ENCODE measurements around the gene PPP2R5C.
A peak's percentile ranks its signal among the peaks of the same experiment; 100 is the strongest.

The PPP2R5C gene

GRCh38 chr14:101821528-101821927 is 60.0 kb downstream of the PPP2R5C start:
- Mint-ChIP-seq H3K4me1 (peaks cover 40% of the 10 kb centered on the region), H3K4me3 (no peak overlapping the region), H3K9me3 (peaks cover 21% of the 10 kb centered on the region), H3K27ac (no peak overlapping the region), H3K27me3 (ENCODE audit: low read depth, poor library complexity) (no peaks in the 10 kb centered on the region), H3K36me3 (ENCODE audit: low read depth) (peaks cover 52% of the 10 kb centered on the region)
- no peak for DNase-seq
- TF ChIP-seq, protein P1, sequence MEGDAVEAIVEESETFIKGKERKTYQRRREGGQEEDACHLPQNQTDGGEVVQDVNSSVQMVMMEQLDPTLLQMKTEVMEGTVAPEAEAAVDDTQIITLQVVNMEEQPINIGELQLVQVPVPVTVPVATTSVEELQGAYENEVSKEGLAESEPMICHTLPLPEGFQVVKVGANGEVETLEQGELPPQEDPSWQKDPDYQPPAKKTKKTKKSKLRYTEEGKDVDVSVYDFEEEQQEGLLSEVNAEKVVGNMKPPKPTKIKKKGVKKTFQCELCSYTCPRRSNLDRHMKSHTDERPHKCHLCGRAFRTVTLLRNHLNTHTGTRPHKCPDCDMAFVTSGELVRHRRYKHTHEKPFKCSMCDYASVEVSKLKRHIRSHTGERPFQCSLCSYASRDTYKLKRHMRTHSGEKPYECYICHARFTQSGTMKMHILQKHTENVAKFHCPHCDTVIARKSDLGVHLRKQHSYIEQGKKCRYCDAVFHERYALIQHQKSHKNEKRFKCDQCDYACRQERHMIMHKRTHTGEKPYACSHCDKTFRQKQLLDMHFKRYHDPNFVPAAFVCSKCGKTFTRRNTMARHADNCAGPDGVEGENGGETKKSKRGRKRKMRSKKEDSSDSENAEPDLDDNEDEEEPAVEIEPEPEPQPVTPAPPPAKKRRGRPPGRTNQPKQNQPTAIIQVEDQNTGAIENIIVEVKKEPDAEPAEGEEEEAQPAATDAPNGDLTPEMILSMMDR (IDR thresholded peaks at IDR 0.05), result no peak

- peaks cover 51% of the 10 kb centered on the region for H3K4me1 Mint-ChIP-seq
- TF ChIP-seq, protein P1 (IDR thresholded peaks at IDR 0.05), result no peak
- H3K36me3 Mint-ChIP-seq (ENCODE audit: low read depth), result peaks cover 55% of the 10 kb centered on the region
- peak overlapping the region; percentile 44 for H3K27ac Mint-ChIP-seq
- H3K4me3 Mint-ChIP-seq, result peak overlapping the region; percentile 31
- peaks cover 22% of the 10 kb centered on the region for H3K9me3 Mint-ChIP-seq
- DNase-seq, result no peak
- no peaks in the 10 kb centered on the region for H3K27me3 Mint-ChIP-seq (ENCODE audit: low read depth, poor library complexity)
Measured at GRCh38 chr14:101823066-101823465, 61.6 kb downstream of the PPP2R5C start.

GRCh38 chr14:101823511-101824120 is 62.1 kb downstream of the PPP2R5C start:
- H3K27ac Mint-ChIP-seq, result peak overlapping the region; percentile 11
- peaks cover 56% of the 10 kb centered on the region for H3K4me1 Mint-ChIP-seq
- TF ChIP-seq, protein P1 (IDR thresholded peaks at IDR 0.05), result no peak
- H3K9me3 Mint-ChIP-seq, result peaks cover 22% of the 10 kb centered on the region
- H3K4me3 Mint-ChIP-seq, result no peak overlapping the region
- DNase-seq, result no peak
- peaks cover 54% of the 10 kb centered on the region for H3K36me3 Mint-ChIP-seq (ENCODE audit: low read depth)
- H3K27me3 Mint-ChIP-seq (ENCODE audit: low read depth, poor library complexity), result no peaks in the 10 kb centered on the region

DNA sequence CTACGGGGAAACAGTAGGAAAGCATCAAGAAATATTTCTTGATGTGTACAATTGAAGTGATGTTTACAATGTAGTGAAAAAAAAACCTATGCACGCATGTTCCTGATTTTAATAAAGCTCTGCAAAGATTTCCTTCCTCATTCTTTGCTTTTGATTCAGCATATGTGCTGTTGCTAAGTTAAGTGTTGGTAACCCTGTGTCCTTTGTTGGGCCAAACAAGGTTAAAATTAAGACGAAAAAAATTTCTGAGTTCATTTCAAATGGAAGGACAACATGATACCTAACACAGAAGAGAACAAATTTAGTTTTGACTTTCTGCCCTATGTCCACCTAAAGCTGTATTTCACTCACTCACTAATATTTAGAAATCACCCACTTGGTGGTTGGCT is 62.8 kb downstream of the PPP2R5C start:
- Mint-ChIP-seq H3K4me3 (no peak overlapping the region), H3K36me3 (ENCODE audit: low read depth) (peaks cover 49% of the 10 kb centered on the region), H3K27ac (peak overlapping the region; percentile 17), H3K4me1 (peaks cover 63% of the 10 kb centered on the region), H3K9me3 (peaks cover 22% of the 10 kb centered on the region), H3K27me3 (ENCODE audit: low read depth, poor library complexity) (no peaks in the 10 kb centered on the region)
- TF ChIP-seq, protein P1 (IDR thresholded peaks at IDR 0.05), result no peak
- DNase-seq, result no peak

GRCh38 chr14:101825797-101826196 is 64.3 kb downstream of the PPP2R5C start:
- Mint-ChIP-seq H3K36me3 (ENCODE audit: low read depth) (peaks cover 44% of the 10 kb centered on the region), H3K27me3 (ENCODE audit: low read depth, poor library complexity) (no peaks in the 10 kb centered on the region), H3K27ac (no peak overlapping the region), H3K4me1 (peaks cover 70% of the 10 kb centered on the region), H3K4me3 (no peak overlapping the region), H3K9me3 (peaks cover 22% of the 10 kb centered on the region)
- no peak for DNase-seq
- TF ChIP-seq, protein P1 (IDR thresholded peaks at IDR 0.05), result no peak

DNA sequence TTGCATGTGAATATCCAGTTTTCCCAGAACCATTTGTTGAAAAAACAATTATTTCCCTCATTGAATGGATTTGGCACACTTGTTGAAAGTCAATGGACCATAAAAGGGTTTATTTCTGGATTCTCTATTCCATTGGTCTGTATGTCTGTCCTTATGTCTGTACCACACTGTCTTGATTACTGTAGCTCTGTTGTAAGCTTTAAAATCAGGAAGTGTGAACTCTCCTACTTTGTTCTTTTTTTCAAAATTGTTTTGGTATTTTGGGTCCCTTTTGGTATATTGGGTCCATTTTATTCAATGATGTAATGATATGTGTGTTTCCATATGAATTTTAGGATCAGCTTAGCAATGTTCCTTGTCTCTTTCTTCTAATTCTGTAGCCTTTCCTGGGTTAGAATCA is 64.8 kb downstream of the PPP2R5C start:
- peaks cover 66% of the 10 kb centered on the region for H3K4me1 Mint-ChIP-seq
- H3K4me3 Mint-ChIP-seq, result no peak overlapping the region
- H3K9me3 Mint-ChIP-seq, result peaks cover 22% of the 10 kb centered on the region
- no peaks in the 10 kb centered on the region for H3K27me3 Mint-ChIP-seq (ENCODE audit: low read depth, poor library complexity)
- TF ChIP-seq, protein P1 (IDR thresholded peaks at IDR 0.05), result no peak
- DNase-seq, result no peak
- H3K27ac Mint-ChIP-seq, result no peak overlapping the region
- H3K36me3 Mint-ChIP-seq (ENCODE audit: low read depth), result peaks cover 44% of the 10 kb centered on the region
